Measurements from ENCODE around the gene STAM.

DNA sequence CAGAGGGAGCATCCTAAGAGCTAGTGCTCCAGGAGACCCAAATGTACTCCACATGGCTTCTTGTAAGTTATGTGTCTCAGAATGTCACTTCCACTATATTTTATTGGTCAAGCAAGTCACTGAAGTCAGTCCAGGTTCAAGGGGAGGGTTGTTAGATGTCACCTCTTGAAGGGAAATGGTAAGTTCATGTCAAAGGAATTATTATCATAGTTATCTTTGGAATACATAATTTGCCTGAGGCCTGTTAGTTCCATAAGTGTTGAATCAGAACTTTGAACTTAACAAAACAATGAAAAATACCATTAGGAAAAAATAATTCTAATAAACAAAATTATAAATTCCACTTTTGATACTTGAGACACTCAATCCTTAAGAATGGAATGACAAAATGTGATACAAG is 30.6 kb downstream of the STAM start:
- no peak for TF ChIP-seq EP300 (conservative IDR thresholded peaks at IDR 0.05; ENCODE audit: poor library complexity, severe bottlenecking)
- TF ChIP-seq, protein P1, sequence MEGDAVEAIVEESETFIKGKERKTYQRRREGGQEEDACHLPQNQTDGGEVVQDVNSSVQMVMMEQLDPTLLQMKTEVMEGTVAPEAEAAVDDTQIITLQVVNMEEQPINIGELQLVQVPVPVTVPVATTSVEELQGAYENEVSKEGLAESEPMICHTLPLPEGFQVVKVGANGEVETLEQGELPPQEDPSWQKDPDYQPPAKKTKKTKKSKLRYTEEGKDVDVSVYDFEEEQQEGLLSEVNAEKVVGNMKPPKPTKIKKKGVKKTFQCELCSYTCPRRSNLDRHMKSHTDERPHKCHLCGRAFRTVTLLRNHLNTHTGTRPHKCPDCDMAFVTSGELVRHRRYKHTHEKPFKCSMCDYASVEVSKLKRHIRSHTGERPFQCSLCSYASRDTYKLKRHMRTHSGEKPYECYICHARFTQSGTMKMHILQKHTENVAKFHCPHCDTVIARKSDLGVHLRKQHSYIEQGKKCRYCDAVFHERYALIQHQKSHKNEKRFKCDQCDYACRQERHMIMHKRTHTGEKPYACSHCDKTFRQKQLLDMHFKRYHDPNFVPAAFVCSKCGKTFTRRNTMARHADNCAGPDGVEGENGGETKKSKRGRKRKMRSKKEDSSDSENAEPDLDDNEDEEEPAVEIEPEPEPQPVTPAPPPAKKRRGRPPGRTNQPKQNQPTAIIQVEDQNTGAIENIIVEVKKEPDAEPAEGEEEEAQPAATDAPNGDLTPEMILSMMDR (IDR thresholded peaks at IDR 0.05; ENCODE audit: poor library complexity, severe bottlenecking): no peak
- no peak for TF ChIP-seq RAD21 (conservative IDR thresholded peaks at IDR 0.05)
- TF ChIP-seq, protein P2, sequence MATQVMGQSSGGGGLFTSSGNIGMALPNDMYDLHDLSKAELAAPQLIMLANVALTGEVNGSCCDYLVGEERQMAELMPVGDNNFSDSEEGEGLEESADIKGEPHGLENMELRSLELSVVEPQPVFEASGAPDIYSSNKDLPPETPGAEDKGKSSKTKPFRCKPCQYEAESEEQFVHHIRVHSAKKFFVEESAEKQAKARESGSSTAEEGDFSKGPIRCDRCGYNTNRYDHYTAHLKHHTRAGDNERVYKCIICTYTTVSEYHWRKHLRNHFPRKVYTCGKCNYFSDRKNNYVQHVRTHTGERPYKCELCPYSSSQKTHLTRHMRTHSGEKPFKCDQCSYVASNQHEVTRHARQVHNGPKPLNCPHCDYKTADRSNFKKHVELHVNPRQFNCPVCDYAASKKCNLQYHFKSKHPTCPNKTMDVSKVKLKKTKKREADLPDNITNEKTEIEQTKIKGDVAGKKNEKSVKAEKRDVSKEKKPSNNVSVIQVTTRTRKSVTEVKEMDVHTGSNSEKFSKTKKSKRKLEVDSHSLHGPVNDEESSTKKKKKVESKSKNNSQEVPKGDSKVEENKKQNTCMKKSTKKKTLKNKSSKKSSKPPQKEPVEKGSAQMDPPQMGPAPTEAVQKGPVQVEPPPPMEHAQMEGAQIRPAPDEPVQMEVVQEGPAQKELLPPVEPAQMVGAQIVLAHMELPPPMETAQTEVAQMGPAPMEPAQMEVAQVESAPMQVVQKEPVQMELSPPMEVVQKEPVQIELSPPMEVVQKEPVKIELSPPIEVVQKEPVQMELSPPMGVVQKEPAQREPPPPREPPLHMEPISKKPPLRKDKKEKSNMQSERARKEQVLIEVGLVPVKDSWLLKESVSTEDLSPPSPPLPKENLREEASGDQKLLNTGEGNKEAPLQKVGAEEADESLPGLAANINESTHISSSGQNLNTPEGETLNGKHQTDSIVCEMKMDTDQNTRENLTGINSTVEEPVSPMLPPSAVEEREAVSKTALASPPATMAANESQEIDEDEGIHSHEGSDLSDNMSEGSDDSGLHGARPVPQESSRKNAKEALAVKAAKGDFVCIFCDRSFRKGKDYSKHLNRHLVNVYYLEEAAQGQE (IDR thresholded peaks at IDR 0.05; ENCODE audit: borderline replicate concordance): no peak

Data from neural cell (in vitro differentiated cells).